ENCODE data around the gene LRRTM3. TPM values are rescaled to one million over a fixed set of nuclear protein-coding genes. Genes with fewer than 3 reads are reported as not detected.

Gene LRRTM3
- total RNA-seq, 2 experiments from 2014 or later = not detected

DNA sequence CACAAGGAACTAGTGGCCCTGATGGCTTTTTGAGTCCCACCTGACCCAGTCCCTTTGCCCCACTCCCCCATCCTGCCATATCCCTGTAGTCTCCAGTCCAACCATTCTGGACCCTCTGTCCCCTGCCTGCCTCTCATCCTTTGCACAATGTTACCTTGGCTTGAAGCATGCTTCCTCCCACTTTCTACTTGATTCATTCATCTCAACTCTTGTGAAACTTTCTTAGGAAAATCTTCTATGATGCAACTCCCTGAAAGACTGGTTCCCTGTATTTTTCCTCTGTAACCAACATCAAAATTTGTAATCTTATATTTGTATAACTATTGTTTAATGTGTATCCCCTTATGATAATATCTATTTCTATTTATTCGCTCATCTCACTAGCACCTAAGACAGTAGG lies 151.5 kb downstream of the LRRTM3 start:
- Mint-ChIP-seq H3K4me3 (no peak overlapping the region), H3K27me3 (no peaks in the 10 kb centered on the region), H3K27ac (no peak overlapping the region), H3K4me1 (ENCODE audit: low read depth) (no peaks in the 10 kb centered on the region), H3K9me3 (no peaks in the 10 kb centered on the region), H3K36me3 (ENCODE audit: low read depth) (no peaks in the 10 kb centered on the region)
- ChIA-PET POLR2A (no interaction called here), CTCF (no interaction called here)
- TF ChIP-seq, protein P1, sequence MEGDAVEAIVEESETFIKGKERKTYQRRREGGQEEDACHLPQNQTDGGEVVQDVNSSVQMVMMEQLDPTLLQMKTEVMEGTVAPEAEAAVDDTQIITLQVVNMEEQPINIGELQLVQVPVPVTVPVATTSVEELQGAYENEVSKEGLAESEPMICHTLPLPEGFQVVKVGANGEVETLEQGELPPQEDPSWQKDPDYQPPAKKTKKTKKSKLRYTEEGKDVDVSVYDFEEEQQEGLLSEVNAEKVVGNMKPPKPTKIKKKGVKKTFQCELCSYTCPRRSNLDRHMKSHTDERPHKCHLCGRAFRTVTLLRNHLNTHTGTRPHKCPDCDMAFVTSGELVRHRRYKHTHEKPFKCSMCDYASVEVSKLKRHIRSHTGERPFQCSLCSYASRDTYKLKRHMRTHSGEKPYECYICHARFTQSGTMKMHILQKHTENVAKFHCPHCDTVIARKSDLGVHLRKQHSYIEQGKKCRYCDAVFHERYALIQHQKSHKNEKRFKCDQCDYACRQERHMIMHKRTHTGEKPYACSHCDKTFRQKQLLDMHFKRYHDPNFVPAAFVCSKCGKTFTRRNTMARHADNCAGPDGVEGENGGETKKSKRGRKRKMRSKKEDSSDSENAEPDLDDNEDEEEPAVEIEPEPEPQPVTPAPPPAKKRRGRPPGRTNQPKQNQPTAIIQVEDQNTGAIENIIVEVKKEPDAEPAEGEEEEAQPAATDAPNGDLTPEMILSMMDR (IDR thresholded peaks at IDR 0.05) = no peak
- intact Hi-C loops (cut with micrococcal nuclease) = no loop called here
- DNase-seq = no peak
- ATAC-seq = no peak

DNA sequence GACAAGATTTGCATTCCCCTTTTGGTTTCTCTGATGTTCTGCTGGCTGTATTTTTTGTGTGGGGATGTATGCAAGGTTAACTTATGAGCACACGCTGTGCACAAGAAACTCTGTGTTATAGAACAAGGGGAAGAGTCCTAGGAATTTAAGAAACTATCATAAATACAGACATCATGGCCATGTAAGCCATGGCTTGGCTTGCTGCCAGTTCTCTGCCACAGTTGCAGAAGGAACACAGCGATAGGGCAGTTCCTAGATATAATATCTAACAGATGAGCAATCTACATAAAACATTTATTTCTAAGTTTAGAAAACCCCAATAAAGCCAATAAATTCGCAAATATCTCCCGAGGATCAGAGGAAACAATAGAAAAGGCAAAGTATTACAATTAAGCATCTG lies 153.3 kb downstream of the LRRTM3 start:
- POLR2A ChIA-PET = no interaction called here
- ATAC-seq (no peak), DNase-seq (no peak)
- Mint-ChIP-seq H3K9me3 (no peaks in the 10 kb centered on the region), H3K36me3 (ENCODE audit: low read depth) (no peaks in the 10 kb centered on the region), H3K4me1 (ENCODE audit: low read depth) (no peaks in the 10 kb centered on the region), H3K27ac (no peak overlapping the region), H3K27me3 (no peaks in the 10 kb centered on the region), H3K4me3 (no peak overlapping the region)
- intact Hi-C loops (cut with micrococcal nuclease) = no loop called here
- TF ChIP-seq, protein P1 (IDR thresholded peaks at IDR 0.05) = no peak
- CTCF ChIA-PET = no interaction called here

DNA sequence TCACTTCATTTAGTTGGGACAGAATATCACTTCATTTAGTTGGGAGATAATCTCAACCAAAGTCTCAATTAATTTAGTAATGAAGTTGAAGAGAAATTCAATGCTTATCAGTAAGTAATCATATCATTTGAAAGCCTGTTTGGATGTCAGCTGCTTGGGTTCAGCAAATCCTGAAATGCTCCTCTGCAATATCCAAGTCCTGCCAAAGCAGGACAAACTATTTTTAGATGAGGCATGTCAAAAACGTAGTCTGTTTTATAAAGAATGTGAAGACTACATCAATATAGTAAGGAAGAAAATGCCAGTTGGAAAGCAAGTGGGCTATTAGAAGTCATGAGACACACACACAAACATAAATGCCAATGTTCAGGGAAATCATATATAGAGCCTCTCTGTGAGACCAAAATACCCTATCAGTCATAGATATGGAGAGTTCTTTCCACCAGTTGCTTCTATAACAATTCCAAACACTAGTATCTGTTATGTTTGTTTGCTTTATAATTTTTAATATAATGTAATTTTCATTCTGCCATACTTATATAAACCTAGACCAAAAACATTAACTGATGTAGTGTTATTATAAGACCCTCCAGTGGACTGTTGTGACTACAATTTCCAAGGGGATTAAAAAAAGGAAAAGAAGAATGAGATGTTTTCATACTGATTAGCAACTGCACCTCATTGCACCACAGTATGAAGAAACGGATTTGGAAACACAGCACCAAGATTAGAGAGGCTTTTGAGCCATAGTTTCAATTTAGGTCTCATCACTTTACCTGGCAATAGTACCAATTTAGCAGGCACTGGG lies 160.7 kb downstream of the LRRTM3 start:
- intact Hi-C loops (cut with micrococcal nuclease) = no loop called here
- DNase-seq (no peak), ATAC-seq (no peak)
- ChIA-PET POLR2A (no interaction called here), CTCF (no interaction called here)
- Mint-ChIP-seq H3K36me3 (ENCODE audit: low read depth) (no peaks in the 10 kb centered on the region), H3K4me1 (ENCODE audit: low read depth) (no peaks in the 10 kb centered on the region), H3K27ac (no peak overlapping the region), H3K9me3 (peaks cover 1% of the 10 kb centered on the region), H3K27me3 (no peaks in the 10 kb centered on the region), H3K4me3 (no peak overlapping the region)
- TF ChIP-seq, protein P1 (IDR thresholded peaks at IDR 0.05) = no peak

DNA sequence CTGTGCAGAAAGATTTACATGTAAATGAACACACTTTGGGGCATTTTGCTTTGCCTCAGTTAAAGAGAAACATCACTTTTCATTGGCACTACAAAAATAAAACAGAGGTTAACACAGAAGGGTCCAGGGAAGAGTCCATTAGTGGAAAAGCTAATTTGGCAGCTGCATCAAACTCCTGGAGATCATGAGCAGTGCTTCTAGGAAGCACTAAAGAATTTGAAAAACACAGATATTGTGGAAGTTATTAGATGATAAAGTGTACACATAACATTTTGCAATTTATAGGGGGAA lies 161.2 kb downstream of the LRRTM3 start:
- intact Hi-C loops (cut with micrococcal nuclease) = no loop called here
- no peaks in the 10 kb centered on the region for H3K27me3 Mint-ChIP-seq
- no peaks in the 10 kb centered on the region for H3K36me3 Mint-ChIP-seq (ENCODE audit: low read depth)
- no peaks in the 10 kb centered on the region for H3K4me1 Mint-ChIP-seq (ENCODE audit: low read depth)
- ChIA-PET POLR2A (no interaction called here), CTCF (no interaction called here)
- TF ChIP-seq, protein P1 (IDR thresholded peaks at IDR 0.05) = no peak
- ATAC-seq = no peak
- peaks cover 1% of the 10 kb centered on the region for H3K9me3 Mint-ChIP-seq
- H3K4me3 Mint-ChIP-seq = no peak overlapping the region
- H3K27ac Mint-ChIP-seq = no peak overlapping the region
- no peak for DNase-seq

DNA sequence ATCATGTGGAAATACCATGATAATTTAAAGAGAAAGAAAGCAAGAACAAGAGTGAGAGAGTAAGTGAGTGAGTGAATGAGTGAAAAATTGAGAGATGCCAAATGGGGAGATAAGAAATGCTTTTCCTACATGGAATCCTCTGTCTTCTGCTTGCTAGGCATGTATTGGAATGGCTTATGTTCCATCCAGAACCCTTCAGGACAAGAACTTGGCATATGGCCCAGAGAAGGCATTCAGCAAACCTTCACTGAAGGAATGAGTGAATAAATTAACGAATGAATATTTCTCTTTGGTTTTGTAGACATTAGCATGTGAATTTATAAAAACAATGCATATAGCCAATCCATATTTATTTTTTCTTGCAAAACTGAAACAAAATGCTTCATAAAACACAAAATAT lies 162.2 kb downstream of the LRRTM3 start:
- Mint-ChIP-seq H3K27me3 (no peaks in the 10 kb centered on the region), H3K4me3 (no peak overlapping the region), H3K9me3 (peaks cover 1% of the 10 kb centered on the region), H3K27ac (no peak overlapping the region), H3K36me3 (ENCODE audit: low read depth) (no peaks in the 10 kb centered on the region), H3K4me1 (ENCODE audit: low read depth) (no peaks in the 10 kb centered on the region)
- TF ChIP-seq, protein P1 (IDR thresholded peaks at IDR 0.05) = no peak
- POLR2A ChIA-PET = no interaction called here
- intact Hi-C loops (cut with micrococcal nuclease) = no loop called here
- CTCF ChIA-PET = no interaction called here
- no peak for DNase-seq
- ATAC-seq = no peak

Data from activated CD8-positive, alpha-beta T cell treated with anti-CD3 and anti-CD28 coated beads for 36 hours (primary cell).